UCSD-AML1 (cell line): Measurements from ENCODE around the gene PKD2L2.
"Not testable (repeated sequence)": the region's sequence is repeated elsewhere in the genome, so short reads cannot be mapped to it uniquely, and the experiment has no call there.

ENCODE experiments used
- DNase-seq: peaks from one replicate; lab custom pipeline; 2025; ENCODE audit not compliant: unreplicated experiment; lab: John Stamatoyannopoulos, UW

PKD2L2 gene

DNA sequence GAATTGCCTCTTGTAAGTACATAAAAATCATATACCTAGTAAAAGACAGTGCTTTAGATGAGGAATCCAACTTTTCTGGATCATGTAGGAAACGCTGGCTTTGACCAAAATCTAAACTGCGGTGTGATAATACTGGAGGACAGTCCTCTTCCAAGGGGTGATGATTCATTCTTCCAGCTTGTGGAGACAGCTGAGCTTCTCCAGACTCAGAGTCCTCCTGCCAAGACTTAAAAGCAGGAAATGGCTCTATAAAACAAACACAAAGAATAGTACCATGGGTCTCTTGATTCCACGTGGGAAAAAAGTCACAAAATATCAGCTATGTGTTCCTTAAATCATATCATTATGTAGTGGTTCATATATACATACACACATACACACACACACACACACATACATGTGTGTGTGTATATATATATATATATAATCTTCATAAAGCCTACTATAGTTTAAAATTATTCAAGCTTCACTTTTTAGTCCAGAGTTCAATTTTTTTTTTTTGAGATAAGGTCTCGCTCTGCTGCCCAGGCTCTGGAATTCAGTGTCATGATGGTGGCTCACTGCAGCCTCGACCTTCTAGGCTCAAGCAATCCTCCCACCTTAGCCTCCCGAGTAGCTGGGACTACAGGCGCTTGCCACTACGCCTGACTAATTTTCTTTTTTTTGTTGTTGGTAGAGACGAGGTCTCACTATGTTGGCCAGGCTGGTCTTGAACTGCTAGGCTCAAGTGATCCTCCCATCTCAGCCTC is 65.0 kb downstream of the PKD2L2 start:
- no peak for DNase-seq

DNA sequence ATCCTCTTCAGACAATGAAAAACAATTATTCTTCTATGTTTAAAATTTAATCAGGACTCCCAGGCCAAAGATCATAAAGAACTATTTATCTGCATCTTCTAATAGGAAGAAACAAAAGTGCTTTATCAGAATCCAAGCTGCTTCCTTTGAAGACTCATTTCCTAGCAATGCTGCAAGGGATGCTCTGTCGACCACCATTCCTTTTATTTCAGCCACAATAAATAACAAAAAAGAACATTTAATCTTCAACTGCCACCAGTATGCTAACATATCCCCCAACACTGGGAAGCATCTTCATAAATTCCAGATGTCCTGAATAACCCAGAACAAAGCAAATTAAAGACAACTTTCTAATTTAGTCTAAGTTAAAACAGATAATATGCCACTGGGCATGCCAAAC is 68.7 kb downstream of the PKD2L2 start:
- no peak for DNase-seq

- no peak for DNase-seq
Observed at GRCh38 chr5:137959488-137959887, 70.2 kb downstream of the PKD2L2 start.

DNA sequence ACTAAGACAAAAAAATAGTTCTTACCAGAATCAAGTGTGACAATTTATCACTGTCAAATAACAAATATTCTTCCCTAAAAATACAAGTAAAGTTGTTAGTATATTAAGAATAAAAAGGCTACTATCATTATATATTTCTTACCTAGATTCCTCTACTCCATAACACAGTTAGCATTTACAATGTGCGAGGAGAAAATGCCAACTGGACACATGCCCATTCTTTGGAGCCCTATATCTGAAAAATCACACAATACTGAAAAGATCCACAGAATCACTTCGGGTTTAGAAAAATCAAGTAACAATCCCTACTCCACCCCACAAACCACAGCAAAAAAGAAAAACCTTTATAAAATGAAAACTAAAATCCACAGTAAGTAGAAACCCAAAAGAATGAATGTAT is 70.9 kb downstream of the PKD2L2 start:
- no peak for DNase-seq

DNA sequence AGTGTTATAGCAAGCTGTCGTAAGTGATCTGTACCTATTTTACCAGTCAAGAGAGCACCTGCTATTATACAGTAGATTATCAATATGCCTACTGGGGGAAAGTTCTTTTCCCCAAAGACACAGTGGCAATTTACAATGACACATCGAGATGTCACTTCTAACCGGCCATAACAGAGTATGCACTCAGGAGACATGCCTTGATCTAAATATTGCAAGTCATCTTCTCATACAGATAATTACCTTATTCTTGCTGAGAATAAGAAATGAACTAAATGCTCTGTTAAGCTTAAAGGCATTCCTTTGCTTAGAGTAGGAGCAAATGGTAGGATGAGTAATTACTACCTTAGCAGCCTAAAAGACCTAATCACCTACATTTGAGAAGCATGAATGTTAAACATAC is 71.6 kb downstream of the PKD2L2 start:
- DNase-seq: no peak

GRCh38 chr5:137970384-137970783 is 81.1 kb downstream of the PKD2L2 start:
- not testable (repeated sequence) for DNase-seq

GRCh38 chr5:137975208-137975607 is 86.0 kb downstream of the PKD2L2 start:
- DNase-seq: no peak

DNA sequence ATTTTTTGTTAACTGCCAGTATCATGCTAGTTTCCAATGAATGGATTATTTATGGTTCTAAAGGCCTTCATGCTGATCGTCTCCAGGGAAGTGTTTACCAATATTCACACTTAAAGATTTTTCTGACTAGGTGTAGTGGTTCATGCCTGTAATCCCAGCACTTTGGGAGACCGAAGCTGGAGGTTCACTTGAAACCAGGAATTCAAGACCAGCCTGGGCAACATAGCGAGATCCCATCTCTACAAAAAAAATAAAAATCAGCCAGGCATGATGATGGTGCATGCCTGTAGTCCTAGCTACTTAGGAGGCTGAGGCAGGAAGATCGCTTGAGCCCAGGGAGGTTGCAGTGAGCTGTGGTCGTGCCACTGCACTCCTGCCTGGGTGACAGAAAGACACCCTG is 100.2 kb downstream of the PKD2L2 start:
- no peak for DNase-seq
